ENCODE data around the gene KAZALD1.
"Not testable (repeated sequence)": the region's sequence is repeated elsewhere in the genome, so short reads cannot be mapped to it uniquely, and the experiment has no call there.

KAZALD1 gene

DNA sequence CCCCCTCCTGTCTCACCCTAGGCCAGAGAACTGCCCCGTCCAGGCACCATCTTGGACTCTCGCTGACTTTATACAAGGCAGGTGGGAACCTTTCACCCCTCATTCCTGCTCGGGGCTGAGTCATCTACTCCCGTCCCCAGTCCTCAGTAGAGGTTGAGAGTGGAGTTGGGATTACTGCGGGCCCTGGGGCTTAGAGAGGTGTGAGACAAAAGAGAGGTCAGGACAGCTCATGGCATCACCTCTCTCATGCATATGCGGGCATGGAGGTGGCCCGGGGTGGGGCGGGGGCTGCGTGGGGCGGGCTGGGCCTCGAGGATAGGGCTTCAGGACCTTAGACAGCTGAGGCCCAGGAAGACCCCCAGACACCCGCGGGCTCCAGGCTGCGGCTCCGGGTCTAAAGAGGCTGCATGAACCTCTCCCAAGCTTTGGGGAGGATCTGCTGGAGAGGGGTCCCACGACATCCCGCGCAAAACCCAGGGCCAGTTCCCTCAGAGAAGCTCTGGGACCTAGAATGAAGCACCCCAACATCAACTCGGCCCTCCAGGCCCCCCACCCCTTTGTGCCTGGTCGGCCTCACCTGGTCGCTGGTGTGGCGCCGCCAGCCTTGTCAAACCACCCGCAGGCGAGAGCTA lies 31.2 kb upstream of the KAZALD1 start:
- DNase-seq (ENCODE audit: low read depth in 2 of 2) = no peak

DNA sequence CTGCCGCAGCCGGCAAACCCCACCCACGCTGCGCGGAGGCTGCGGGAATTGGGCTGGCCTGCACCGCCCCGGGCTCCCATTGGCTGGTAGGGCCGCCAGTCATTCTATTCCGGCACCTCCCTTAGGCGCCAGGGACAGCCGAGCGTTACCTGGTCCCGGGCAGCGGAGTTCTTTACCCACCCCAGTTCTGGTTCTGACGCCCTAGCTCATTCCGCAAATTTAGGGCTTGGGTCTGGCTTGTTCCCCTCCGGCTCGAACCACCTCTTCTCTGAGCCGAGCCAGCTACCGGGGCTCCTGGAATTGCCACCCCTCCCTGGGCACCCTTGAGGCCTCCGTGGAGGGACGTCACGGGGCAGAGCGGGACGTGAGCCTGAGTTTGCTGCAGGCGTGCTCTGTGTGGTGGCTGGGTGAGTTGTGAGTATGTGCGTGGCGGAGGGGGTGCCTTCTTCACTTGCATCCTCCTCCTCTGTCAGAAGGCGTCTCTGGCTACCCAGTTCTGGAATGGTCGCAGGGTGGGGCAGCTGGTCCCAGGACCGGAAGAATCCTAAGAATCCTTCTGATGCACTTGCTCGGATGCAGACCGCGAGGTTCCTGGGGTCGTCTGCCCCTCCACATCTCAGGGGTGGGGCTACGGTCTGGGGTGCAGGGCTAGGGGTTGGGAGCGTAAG lies 30.5 kb upstream of the KAZALD1 start, which contains the start of the genes PDZD7 and SFXN3:
TSS of gene PDZD7 (minus strand) at position 2 of the 668 bp plus-strand sequence. CDS start 910 bp downstream, outside the sequence.
TSS of gene SFXN3 (plus strand) at position 107 of the 668 bp plus-strand sequence. CDS start 3,461 bp downstream, outside the sequence.
- peak; percentile 93 to 94 for DNase-seq (ENCODE audit: low read depth in 2 of 2)

DNA sequence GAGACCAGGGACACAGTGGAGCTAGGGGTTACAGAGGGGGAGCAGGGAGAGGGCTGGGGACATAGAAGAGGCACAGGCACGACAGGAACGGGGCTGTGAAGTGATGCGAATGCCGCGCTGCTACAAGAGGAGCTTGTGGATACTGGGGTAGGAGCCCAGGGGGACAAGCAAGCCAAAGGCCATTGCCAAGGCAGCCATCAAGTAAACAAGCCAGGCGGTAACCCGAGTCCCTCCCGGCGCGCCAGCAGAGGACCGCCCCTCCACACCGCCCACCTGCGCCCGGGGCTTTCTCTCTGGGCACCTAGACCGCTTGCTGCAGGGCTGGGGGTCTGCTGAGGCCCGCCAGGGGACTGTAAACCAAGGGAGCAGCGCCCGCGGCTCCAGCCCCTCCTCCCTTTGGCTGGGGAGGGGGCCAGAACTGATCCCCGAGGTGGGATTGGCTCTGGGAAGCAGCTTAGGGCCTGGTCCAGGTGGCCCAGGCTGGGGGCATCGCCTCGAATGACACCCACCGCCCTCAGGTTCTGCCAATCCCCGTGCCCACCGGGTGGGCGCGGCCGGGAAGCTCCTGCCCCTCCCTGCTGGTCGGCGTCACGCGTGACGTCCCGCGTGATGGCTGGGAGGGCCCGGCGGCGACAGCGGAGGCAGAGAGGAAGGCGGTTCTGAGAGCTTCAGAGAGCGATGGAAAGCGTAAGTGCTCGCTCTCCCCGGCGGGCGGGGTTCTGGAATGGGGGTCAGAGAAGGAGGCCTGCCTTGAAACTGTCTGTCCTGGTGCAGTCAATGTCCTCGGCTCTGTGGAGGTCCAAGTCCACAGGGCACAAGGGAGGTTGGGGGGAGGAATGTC lies 29.8 kb upstream of the KAZALD1 start:
- DNase-seq (ENCODE audit: low read depth in 2 of 2) = peak; percentile 54 to 57

DNA sequence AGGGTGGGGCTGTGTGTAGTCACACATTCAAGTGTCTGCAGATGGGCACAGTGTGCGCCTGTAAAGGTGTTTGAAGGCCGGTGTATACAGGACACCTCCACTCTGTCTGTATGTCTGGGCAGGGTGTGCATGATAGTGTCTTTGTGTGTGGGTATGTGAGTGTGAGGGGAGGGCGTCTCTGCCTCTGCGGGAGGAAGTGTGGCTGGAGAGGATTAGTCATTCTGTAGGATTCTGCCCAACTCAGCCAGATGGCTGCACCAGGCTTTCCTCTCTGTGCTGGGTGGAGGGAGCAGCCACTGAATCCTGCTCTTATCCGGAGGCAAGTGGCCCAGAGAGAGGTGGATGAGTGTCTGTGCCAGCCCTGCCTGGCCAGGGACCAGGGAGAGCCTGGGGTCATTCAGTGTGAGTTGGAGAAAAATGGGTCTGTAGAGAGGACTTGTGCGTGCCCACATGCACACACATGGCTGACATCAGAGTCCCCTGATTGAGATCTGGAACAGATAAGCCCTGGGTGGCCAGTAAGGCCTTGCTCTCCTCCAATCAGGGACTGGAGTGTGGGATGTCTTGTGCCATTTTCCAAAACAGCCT lies 29.1 kb upstream of the KAZALD1 start:
- peak; percentile 55 for DNase-seq (ENCODE audit: low read depth in 2 of 2)

DNA sequence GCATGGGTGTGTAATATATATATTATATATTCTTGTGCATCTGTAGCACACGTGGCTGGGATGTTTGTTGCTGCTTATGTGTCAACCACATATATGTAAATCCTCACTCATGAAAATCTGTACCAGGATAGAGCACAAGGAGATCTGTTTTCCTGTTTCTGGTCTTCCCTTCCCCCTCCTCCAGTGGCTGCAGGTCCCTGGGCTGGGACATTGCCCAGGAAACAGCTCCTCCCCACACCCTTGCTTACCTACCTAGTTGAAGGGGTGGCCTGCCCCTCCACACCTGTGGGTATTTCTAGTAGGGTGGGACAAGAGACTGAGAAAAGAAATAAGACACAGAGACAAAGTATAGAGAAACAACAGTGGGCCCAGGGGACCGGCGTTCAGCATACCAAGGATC lies 28.5 kb upstream of the KAZALD1 start:
- no peak for DNase-seq (ENCODE audit: low read depth in 2 of 2)

DNA sequence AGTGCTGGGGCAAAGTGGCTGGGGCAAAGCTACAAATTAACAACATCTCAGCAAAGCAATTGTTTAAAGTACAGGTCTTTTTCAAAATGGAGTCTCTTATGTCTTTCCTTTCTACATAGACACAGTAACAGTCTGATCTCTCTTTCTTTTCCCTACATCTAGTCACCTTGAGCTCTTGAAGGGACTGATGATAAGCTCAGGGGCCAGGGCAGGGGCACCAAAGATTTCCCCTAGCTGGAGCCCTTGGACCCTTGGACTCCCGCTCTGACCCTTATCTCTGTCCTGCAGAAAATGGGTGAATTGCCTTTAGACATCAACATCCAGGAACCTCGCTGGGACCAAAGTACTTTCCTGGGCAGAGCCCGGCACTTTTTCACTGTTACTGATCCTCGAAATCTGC lies 27.4 kb upstream of the KAZALD1 start:
- DNase-seq (ENCODE audit: low read depth in 2 of 2) = not testable (repeated sequence)

DNA sequence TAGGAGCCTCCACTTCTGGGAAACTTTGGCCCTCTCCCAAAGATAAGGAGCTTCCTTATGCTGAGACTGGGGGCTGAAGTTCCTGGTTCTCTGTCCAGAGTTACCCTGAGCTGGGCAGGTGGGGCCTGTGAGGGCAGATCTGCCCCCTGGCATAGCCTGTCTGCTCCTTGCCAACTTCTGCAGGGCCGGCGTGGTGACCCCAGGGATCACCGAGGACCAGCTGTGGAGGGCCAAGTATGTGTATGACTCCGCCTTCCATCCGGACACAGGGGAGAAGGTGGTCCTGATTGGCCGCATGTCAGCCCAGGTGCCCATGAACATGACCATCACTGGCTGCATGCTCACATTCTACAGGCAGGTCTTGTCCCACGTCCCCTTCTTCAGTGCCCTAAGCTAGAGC lies 26.5 kb upstream of the KAZALD1 start:
- no peak for DNase-seq (ENCODE audit: low read depth in 2 of 2)

DNA sequence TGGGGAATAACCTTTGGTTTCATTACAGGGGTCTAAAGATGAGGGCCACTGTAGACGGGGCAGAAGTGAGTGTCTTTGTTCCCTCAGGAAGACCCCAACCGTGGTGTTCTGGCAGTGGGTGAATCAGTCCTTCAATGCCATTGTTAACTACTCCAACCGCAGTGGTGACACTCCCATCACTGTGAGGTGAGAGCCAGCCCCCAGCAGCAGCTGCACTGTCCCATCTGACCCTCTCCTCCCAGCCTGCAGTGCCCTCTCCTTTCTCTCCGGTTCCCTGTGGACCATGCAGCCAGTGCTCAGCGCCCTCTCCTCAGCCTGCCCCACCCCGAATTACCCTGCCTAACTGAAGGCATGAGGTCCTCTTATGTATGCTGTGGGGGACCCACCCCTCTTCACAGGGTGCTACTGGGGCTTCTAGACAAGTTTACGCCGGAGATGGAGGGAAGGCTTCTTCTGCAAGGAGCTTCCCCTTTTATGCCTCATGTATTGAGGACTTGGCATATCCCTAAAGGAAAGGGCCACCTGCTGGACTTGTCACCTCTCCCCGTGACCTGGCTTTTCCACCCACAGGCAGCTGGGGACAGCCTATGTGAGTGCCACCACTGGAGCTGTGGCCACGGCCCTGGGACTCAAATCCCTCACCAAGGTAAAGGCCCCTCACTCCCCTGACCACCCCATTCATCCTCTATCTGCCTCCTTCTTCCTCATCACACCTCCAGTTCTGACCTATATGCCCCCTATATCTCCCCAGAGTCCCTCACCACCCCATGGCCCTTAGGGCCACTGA lies 25.7 kb upstream of the KAZALD1 start:
- DNase-seq (ENCODE audit: low read depth in 2 of 2) = no peak

DNA sequence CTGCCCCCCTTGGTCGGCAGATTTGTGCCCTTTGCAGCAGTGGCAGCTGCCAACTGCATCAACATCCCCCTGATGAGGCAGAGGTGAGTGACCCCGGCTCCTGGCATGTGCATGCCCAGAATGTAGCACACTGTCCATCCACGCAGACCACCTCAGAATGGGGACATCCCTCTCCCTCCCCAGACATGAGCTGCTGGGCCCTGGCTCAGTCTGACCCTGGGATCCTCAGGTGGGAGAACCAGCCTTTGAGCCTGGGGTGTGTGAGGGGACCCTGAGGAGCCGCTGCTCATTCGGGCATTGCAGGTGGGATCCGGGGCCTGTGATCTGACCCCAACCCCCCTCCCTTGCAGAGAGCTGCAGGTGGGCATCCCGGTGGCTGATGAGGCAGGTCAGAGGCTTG lies 25.1 kb upstream of the KAZALD1 start:
- no peak for DNase-seq (ENCODE audit: low read depth in 2 of 2)

DNA sequence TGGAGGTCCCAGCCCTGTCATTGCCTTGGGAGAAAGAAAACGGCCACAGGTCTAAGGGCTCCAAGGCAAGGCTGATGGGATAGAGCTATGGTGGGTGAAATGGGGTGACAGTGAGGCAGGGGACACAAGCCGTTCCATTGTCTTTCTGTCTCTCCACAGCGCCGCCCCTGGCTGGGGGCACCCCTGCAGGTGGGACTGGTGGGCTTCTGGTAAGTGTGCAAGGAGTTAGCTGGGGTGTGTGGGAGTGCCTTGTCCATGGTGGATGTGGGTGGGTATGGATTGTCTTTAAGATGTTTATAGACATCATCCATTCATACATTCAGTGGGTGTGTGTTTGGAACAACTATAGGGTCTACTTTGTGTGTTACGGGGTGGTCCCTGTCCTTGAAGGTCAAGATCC lies 23.3 kb upstream of the KAZALD1 start:
- DNase-seq (ENCODE audit: low read depth in 2 of 2) = no peak

DNA sequence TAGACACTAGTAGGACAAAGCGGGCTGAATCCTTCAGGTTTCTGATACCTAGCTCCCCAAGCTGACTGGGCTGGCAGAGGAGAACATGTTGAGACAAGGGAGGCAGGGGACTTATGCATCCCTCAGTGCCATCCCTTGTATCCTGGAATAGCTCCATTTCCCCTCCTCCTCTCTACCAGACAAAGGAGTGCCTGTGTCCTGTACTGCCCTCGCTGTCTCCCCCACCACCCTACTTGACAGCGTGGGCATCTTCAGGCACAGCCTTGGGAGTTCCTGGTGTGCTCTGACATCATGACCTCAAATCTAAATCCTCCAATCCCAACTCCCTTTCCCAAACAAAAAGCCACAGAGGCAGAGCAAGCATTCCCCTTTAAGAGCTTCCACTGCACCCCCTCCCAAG lies 21.7 kb upstream of the KAZALD1 start:
- DNase-seq (ENCODE audit: low read depth in 2 of 2) = no peak

DNA sequence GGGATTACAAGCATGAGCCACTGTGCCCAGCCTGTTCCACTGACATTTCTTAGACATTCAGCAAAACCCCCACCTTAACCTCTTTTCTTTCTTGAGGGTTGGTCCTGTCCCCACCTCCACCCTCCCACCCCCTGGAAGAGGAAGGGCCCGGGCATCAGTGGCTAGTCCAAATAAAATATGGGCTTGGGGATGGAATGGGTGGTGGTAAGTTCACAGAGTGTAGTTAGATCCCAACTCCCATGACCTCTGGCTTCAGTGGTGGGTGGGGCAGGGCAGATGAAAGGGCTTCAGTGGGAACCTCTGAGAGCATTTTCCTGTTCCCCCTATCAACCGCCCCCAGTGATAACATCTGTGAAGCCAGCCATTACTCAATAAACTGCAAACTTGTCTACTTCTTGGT lies 20.9 kb upstream of the KAZALD1 start:
- no peak for DNase-seq (ENCODE audit: low read depth in 2 of 2)

DNA sequence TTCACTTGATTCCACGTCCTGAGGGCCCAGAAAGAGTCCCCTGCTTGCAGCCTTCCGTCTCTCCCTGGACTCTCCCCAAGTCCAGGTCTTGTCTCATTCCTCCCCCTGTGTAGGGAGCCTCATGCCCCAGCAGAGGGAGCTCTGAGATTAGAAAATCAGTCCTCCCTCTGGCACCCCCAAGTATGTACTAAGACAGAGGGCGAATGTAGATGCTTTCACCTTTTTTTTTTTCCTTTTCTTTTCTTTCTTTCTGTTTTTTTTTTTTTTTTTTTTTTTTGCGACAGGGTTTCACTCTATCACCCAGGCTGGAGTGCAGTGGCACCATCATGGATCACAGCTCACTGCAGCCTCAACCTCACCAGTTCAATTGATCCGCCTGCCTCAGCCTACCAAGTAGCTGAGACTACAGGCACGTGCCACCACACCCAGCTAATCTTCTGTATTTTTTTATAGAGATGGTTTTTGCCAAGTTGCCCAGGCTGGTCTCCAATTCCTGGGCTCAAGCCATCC lies 20.5 kb upstream of the KAZALD1 start:
- DNase-seq (ENCODE audit: low read depth in 2 of 2) = peak; percentile 45 to 50

DNA sequence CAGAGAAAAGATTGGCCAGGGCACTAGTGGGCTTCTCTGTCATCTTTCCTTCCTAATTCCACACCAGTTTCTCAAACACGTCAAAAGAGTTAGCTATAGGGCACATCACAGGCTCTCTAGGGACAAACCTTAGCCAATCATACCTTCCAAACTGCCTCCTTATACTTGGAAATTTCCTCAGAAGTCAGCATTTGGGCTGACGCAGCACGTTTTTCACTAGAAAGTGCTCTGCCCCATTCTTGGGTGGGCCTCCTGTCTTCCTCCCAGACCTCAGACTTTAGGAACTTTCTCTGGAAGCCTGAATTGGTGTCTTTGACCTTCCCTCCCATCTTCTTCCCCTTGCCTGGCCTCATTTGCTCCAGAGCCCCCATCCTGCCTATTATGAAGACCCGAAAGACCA lies 19.7 kb upstream of the KAZALD1 start:
- DNase-seq (ENCODE audit: low read depth in 2 of 2) = no peak

DNA sequence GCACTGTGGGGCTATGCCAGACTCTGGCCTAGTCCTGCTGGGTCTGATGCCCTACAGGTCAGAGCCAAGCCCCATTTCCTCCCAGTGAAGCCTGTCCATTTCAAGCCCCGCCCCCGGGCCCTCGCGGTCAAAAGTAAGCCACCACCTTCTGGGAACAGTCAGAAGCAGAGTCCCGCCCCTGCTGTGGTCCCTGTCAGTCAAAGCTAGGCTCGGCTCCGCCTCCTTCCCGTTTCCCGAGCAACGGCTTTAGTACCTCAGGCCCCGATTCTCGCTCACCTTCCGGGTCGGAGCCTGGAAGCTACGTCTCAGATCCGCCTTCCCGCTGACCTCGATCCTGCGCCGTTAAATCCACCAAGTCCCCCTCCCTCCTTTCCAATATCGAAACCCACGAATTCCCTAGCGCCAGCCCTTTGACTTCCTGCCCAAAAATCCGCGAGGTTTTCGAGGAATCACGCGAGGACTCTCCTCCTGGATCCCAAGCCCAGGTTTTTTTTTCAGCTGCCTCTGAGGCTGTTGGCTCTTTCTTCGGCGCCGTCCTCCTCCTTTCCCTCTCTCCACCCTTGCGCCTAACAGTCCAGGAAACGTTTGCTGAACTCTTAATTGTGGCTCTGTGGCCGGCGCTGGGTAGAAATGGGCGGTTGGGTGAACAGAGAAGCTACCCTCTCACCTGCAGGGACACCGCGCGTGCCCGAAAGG lies 19.0 kb upstream of the KAZALD1 start:
- peak; percentile 86 to 89 for DNase-seq (ENCODE audit: low read depth in 2 of 2)

DNA sequence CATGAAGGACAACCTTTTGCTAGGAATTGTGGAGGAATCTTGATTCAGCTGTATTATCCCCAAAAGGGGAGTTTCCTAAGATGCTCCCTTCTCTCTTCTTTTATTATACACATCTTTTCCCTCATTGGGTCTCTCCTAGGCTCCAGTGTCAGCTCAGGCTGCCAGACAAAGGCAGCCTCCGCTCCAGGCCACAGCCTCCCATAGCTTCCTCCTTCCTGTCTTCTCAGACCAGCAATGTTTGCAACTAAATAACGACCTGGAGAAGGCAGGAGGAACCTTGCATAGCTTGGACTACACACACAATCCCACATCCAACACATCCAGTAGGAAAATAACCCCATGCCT lies 18.5 kb upstream of the KAZALD1 start:
- DNase-seq (ENCODE audit: low read depth in 2 of 2) = no peak

DNA sequence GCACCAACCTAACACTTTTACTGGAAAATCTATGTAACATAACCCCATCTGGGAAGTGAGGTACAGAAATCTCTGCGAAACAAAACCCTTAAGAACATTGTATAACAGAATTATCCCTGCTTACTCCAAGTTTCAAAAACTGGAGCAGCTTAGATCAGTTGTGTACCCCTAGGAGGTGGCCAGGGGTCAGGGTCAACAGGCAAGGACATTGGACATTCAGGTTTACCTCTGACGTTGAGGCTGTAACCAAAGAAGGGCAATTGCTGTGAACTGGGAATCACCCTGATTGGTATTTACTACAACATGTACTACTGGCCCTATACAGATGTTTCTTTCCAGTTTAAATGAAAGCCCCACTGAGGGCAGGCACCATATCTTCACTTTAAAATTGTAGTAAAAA lies 17.7 kb upstream of the KAZALD1 start:
- no peak for DNase-seq (ENCODE audit: low read depth in 2 of 2)

DNA sequence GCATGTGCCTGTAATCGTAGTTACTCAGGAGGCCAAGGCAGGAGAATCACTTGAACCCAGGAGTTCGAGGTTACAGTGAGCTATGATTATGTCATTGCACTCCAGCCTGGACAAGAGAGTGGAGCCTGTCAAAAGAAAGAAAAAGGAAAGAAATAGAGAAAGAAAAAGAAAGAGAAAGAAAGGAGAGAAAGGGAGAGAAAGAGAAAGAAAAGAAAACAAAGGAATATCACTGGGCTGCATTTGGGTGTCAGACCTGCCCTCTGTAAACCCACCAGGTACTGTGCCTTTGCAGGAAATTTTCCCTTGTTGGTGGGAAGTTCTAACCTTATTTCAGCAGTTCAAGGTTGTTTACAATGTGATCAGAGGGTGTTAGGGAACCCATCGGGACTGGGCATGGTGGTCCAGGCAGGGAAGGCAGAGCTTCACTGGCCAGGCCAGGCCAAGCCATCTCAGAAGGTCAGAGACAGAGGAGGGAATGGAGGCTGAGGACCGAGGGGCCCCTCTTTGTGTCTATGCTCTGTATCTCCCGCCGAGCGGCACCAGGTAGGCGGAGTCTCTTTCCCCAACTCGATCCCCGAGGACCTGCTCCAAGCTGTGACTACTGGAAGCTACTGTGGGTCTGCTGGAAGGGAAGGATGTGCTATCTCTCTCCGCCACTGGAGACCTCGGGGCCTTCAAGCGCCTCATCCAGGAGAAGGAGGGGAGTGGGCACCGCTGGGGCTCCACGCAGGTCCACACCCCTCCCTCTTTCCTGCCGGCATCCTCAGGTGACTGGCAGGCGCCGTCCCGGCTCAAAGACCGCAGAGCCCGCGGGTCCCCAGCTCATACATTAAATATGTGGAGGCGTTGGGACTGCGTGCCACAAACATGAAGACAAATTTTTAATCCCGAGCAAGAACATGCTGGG lies 15.2 kb upstream of the KAZALD1 start:
- DNase-seq (ENCODE audit: low read depth in 2 of 2) = no peak

DNA sequence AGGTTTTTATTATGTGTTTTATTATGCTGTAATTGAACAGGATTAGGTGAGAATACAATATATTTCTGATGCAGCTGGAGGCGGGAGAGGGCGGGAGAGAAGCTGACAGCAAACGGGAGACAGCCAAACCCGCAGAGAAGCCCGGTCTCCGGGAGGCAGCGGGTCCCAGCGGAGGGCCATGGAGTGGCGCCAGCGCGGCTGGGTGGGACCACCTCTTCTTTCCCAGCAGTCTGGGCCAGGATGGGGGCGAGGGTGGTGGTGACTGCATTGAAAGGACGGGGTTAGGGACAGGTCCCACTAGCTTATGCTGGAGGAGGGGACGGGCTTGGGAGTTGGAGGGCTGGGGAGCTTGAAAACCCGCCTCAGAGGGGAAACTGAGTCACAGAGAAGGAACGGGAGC lies 14.5 kb upstream of the KAZALD1 start:
- no peak for DNase-seq (ENCODE audit: low read depth in 2 of 2)

Data from stimulated activated CD8-positive, alpha-beta memory T cell treated with anti-CD3 and anti-CD28 coated beads, Interleukin-15, amount 100 ng/mL, for 48 hours (primary cell).